Activated CD8-positive, alpha-beta memory T cell treated with anti-CD3 and anti-CD28 coated beads, Interleukin-2, amount 10 ng/mL, durations not matched to agents 7 days and 5 days (primary cell): ENCODE measurements around the gene IL13RA1. TPM values are rescaled to one million over a fixed set of nuclear protein-coding genes. Genes with fewer than 3 reads are reported as not detected.
"Not testable (repeated sequence)": the region's sequence is repeated elsewhere in the genome, so short reads cannot be mapped to it uniquely, and the experiment has no call there.

Experiments
- ATAC-seq: fragments of 150-1000 bp; cut with Tn5 transposase; one replicate; pipeline ENCODE4 v1.10.0; 2021; ENCODE audit warnings: moderate library complexity
- CTCF ChIA-PET: fragments of 350-600 bp; sonication (Branson Sonifier 250); formaldehyde crosslinking; loops from one replicate; lab custom pipeline; 2021; ENCODE audit warnings: antibody characterized with exemption; lab: Charles Lee
- DNase-seq: peaks from one replicate; pipeline ENCODE4 v3.0.0-alpha.2; 2020
- H3K27ac Mint-ChIP-seq: one replicate; pipeline ENCODE4 v1.8.0; 2021; ENCODE audit warnings: mild to moderate bottlenecking, mixed read lengths
- H3K27me3 Mint-ChIP-seq: one replicate; pipeline ENCODE4 v1.8.0; 2021; ENCODE audit warnings: mixed read lengths
- H3K36me3 Mint-ChIP-seq: one replicate; pipeline ENCODE4 v1.8.0; 2021; ENCODE audit warnings: mild to moderate bottlenecking, mixed read lengths
- H3K4me1 Mint-ChIP-seq: one replicate; pipeline ENCODE4 v1.8.0; 2021; ENCODE audit warnings: mixed read lengths
- H3K4me3 Mint-ChIP-seq: one replicate; pipeline ENCODE4 v1.8.0; 2021; ENCODE audit warnings: mild to moderate bottlenecking, moderate library complexity, mixed read lengths
- H3K9me3 Mint-ChIP-seq: one replicate; pipeline ENCODE4 v1.8.0; 2022; ENCODE audit warnings: low read depth, mixed read lengths
- total RNA-seq, 2 experiments: library from RNA; stranded (reverse); gene quantifications; one replicate each; pipeline ENCODE4 v1.2.3, GENCODE V29; 2021

Gene IL13RA1
- not detected for total RNA-seq

DNA sequence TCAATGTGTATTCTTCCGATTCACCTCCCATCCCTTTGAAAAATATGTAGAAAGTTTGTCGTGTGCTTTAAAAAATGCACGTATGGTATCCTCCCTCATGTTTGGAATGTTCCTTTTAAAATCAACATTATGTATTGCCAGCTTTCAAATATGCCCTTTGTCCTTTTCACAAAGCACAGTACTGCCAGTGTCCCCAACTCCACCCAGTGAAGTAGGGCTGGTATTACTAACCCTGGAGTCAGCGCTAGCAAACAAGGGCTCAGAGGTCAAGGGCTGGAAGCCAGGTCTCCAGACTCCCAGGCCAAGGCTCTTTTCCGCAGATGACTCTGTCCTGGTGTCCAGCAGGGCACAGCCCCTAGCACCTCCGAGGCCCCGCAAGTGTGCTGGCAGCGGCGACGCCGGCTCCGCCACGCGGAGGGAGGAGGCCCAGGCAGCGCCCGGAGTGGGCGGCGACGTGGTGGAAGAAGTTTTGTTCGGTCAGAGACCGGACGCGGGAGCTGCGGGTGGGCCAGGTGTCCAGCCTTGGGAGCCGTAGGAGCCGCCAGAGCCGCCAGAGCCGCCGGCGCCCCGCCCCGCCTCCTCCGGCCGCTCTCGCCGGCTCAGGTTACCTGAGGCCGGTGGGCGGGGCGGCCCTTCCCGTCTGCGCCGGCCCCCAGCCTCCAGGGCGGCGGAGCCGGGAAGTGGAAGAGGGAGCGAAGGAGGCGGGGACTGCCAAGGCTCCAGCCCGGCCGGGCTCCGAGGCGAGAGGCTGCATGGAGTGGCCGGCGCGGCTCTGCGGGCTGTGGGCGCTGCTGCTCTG, at the start of gene IL13RA1:
IL13RA1 (plus strand) TSS at position 720 of the 799 bp plus-strand sequence; CDS start at position 753, 33 bp downstream.
- Mint-ChIP-seq H3K27me3 (peaks cover 38% of the 10 kb centered on the region), H3K4me3 (peak within 1 kb of the TSS; percentile 45), H3K9me3 (no peaks in the 10 kb centered on the region), H3K27ac (no peak within 1 kb of the TSS), H3K4me1 (peaks cover 12% of the 10 kb centered on the region), H3K36me3 (no peaks in the 10 kb centered on the region)
- DNase-seq = no peak
- peak; percentile 42 for ATAC-seq
- CTCF ChIA-PET = no interaction called here

DNA sequence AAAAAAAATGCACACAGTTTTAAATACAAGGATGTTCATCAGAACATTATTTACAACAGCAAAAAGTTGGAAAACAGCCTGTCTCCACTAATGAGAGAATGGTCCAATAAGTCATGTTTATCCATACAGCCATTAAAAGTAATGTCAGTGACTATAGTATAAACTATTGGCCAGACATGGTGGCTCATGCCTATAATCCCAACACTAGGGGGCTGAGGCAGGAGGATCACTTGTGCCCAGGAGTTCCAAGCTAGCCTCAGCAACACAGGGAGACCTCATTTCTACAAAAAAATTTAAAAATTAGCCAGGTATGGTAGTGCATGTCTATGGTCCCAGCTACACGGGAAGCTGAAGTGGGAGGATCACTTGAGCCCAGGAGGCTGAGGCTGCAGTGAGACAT, 48.1 kb upstream of the IL13RA1 start:
- Mint-ChIP-seq H3K9me3 (no peaks in the 10 kb centered on the region), H3K36me3 (peaks cover 16% of the 10 kb centered on the region), H3K4me1 (peaks cover 5% of the 10 kb centered on the region), H3K27ac (no peak overlapping the region), H3K4me3 (no peak overlapping the region), H3K27me3 (no peaks in the 10 kb centered on the region)
- ATAC-seq = no peak
- CTCF ChIA-PET = no interaction called here
- DNase-seq = no peak

GRCh38 chrX:118682258-118683014, 45.0 kb upstream of the IL13RA1 start:
- no peaks in the 10 kb centered on the region for H3K4me1 Mint-ChIP-seq
- CTCF ChIA-PET = no interaction called here
- H3K27ac Mint-ChIP-seq = no peak overlapping the region
- DNase-seq (no peak), ATAC-seq (no peak)
- no peaks in the 10 kb centered on the region for H3K27me3 Mint-ChIP-seq
- no peak overlapping the region for H3K4me3 Mint-ChIP-seq
- peaks cover 26% of the 10 kb centered on the region for H3K36me3 Mint-ChIP-seq
- H3K9me3 Mint-ChIP-seq = no peaks in the 10 kb centered on the region

DNA sequence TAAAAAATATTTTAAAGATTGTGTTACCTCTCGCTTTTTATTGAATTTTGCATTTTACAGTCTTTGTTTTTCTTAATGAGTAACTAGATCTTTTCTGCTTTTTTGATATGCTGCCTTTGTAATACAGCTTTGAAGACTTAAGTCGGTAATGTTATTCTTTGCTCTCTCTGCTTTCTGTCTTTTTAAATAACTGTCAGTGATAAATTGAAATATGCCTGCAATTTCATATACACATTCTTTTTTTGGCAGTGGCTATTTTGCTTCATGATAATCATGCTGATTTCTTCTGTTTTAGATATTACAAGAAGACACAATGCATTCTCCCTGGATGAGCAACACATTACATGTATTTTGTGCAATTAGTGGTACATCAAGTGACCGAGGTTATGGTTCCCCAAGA, 42.0 kb upstream of the IL13RA1 start:
- Mint-ChIP-seq H3K4me3 (no peak overlapping the region), H3K27me3 (no peaks in the 10 kb centered on the region), H3K27ac (no peak overlapping the region), H3K9me3 (no peaks in the 10 kb centered on the region), H3K4me1 (peaks cover 2% of the 10 kb centered on the region), H3K36me3 (peaks cover 31% of the 10 kb centered on the region)
- CTCF ChIA-PET = no interaction called here
- DNase-seq (no peak), ATAC-seq (no peak)

- Mint-ChIP-seq H3K9me3 (no peaks in the 10 kb centered on the region), H3K27me3 (no peaks in the 10 kb centered on the region), H3K4me1 (peaks cover 2% of the 10 kb centered on the region), H3K27ac (no peak overlapping the region), H3K4me3 (no peak overlapping the region), H3K36me3 (peaks cover 24% of the 10 kb centered on the region)
- ATAC-seq (no peak), DNase-seq (no peak)
- CTCF ChIA-PET = no interaction called here
These were observed 38.5 kb upstream of the IL13RA1 start for GRCh38 chrX:118688935-118689334.

- no peaks in the 10 kb centered on the region for H3K9me3 Mint-ChIP-seq
- peaks cover 10% of the 10 kb centered on the region for H3K36me3 Mint-ChIP-seq
- no peaks in the 10 kb centered on the region for H3K27me3 Mint-ChIP-seq
- no peaks in the 10 kb centered on the region for H3K4me1 Mint-ChIP-seq
- no peak overlapping the region for H3K4me3 Mint-ChIP-seq
- ATAC-seq (no peak), DNase-seq (no peak)
- CTCF ChIA-PET = no interaction called here
- no peak overlapping the region for H3K27ac Mint-ChIP-seq
These were observed 33.6 kb upstream of the IL13RA1 start for GRCh38 chrX:118693843-118694242.

DNA sequence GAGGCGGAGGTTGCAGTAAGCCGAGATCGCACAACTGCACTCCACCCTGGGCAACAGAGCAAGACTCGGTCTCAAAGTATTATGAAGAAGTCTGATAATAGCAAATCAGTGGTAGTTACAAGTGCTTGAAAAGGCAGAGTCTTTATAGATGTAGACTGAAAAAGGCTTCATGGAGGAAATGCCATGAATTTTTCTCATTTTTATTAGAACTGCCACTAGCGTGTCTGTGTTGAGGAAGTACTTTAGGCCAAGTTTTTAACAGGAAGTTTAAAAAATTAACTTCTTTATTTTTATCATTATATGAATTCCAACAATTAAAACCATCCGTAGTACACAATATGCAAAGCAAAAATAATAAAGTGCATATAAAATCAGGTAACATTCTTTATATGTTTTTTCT, 32.8 kb upstream of the IL13RA1 start:
- CTCF ChIA-PET = no interaction called here
- ATAC-seq (no peak), DNase-seq (no peak)
- Mint-ChIP-seq H3K36me3 (peaks cover 7% of the 10 kb centered on the region), H3K27me3 (no peaks in the 10 kb centered on the region), H3K27ac (no peak overlapping the region), H3K4me3 (no peak overlapping the region), H3K9me3 (no peaks in the 10 kb centered on the region), H3K4me1 (no peaks in the 10 kb centered on the region)

GRCh38 chrX:118698516-118699170, 28.8 kb upstream of the IL13RA1 start:
- Mint-ChIP-seq H3K9me3 (no peaks in the 10 kb centered on the region), H3K4me3 (no peak overlapping the region), H3K27ac (no peak overlapping the region), H3K36me3 (peaks cover 1% of the 10 kb centered on the region), H3K4me1 (peaks cover 3% of the 10 kb centered on the region), H3K27me3 (no peaks in the 10 kb centered on the region)
- ATAC-seq (no peak), DNase-seq (no peak)
- CTCF ChIA-PET = no interaction called here

GRCh38 chrX:118702741-118703140, 24.7 kb upstream of the IL13RA1 start:
- Mint-ChIP-seq H3K9me3 (no peaks in the 10 kb centered on the region), H3K36me3 (no peaks in the 10 kb centered on the region), H3K27ac (no peak overlapping the region), H3K27me3 (no peaks in the 10 kb centered on the region), H3K4me3 (no peak overlapping the region), H3K4me1 (peaks cover 3% of the 10 kb centered on the region)
- ATAC-seq (no peak), DNase-seq (no peak)
- CTCF ChIA-PET = no interaction called here

DNA sequence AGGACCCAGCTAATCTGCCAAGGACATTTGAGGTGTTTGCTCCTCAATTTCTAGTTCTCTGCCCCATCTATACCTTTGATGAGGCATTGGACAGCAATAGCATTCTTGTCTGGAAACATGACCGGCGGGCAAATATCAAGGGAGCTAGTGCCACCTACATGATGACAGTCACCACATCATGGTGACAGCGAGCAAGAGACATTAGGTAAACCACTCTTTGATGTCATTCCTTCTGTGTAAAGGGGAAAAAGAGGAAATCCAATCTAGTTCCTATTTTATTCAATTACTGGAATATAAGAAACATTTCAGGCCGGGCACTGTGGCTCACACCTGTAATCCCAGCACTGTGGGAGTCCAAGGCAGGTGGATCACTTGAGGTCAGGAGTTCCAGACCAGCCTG, 20.7 kb upstream of the IL13RA1 start:
- Mint-ChIP-seq H3K9me3 (no peaks in the 10 kb centered on the region), H3K4me3 (no peak overlapping the region), H3K4me1 (peaks cover 3% of the 10 kb centered on the region), H3K27me3 (peaks cover 3% of the 10 kb centered on the region), H3K36me3 (no peaks in the 10 kb centered on the region), H3K27ac (no peak overlapping the region)
- CTCF ChIA-PET = no interaction called here
- ATAC-seq (no peak), DNase-seq (no peak)

GRCh38 chrX:118714521-118714920, 12.9 kb upstream of the IL13RA1 start:
- no peaks in the 10 kb centered on the region for H3K27me3 Mint-ChIP-seq
- no peaks in the 10 kb centered on the region for H3K4me1 Mint-ChIP-seq
- H3K36me3 Mint-ChIP-seq = no peaks in the 10 kb centered on the region
- no peak for DNase-seq
- no peak for ATAC-seq
- H3K9me3 Mint-ChIP-seq = no peaks in the 10 kb centered on the region
- H3K27ac Mint-ChIP-seq = no peak overlapping the region
- CTCF ChIA-PET = no interaction called here
- no peak overlapping the region for H3K4me3 Mint-ChIP-seq

DNA sequence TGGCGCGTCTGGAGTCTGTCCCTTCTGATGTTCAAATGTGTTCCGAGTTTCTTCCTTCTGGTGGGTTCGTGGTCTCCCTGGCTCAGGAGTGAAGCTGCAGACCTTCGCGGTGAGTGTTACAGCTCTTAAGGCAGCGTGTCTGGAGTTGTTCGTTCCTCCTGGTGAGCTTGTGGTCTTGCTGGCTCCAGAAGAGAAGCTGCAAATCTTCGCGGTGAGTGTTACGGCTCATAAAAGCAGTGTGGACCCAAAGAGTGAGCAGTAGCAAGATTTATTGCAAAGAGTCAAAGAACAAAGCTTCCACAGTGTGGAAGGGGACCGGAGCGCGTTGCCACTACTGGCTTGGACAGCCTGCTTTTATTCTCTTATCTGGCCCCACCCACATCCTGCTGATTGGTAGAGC, 11.5 kb upstream of the IL13RA1 start:
- H3K4me1 Mint-ChIP-seq, DNase-seq, ATAC-seq, H3K9me3 Mint-ChIP-seq, H3K36me3 Mint-ChIP-seq, H3K4me3 Mint-ChIP-seq, H3K27me3 Mint-ChIP-seq, CTCF ChIA-PET, H3K27ac Mint-ChIP-seq: not testable (repeated sequence)

GRCh38 chrX:118716833-118717232, 10.6 kb upstream of the IL13RA1 start:
- CTCF ChIA-PET, ATAC-seq: not testable (repeated sequence)

More at GRCh38 chrX:118716833-118717232, 10.6 kb upstream of the IL13RA1 start:
- DNase-seq, H3K27ac Mint-ChIP-seq, H3K4me3 Mint-ChIP-seq, H3K9me3 Mint-ChIP-seq, H3K36me3 Mint-ChIP-seq, H3K4me1 Mint-ChIP-seq, H3K27me3 Mint-ChIP-seq: not testable (repeated sequence)
